ENCODE results near the gene SLC35F5.

The SLC35F5 gene

DNA sequence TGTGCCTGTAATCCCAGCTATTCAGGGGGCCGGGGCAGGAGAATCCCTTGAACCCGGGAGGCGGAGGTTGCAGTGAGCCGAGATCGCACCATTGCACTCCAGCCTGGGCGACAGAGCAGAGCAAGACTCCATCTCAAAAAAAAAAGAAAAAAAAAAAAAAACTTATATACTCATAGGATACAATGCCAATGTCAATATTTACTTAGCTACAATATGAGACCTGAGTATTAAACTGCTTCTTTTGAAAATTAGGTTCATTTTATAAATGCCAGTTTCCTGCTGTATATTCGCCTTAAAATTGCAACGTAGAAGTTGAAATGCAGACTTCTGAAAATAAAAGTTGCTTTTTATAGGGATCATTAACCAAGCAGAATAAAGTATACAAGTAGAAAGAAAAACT is 2.3 kb downstream of the SLC35F5 start:
- no peak for DNase-seq
- Histone ChIP-seq H3K4me3 (peak overlapping the region in 1 of 2 donors; percentile 63), H3K27me3 (no peaks in the 10 kb centered on the region), H3K36me3 (peaks cover 10 to 24% (median 15%) of the 10 kb centered on the region in 3 donors), H3K9me3 (no peaks in the 10 kb centered on the region), H3K4me1 (peaks cover 0 to 30% (median 16%) of the 10 kb centered on the region in 4 donors), H3K27ac (no peak overlapping the region)
- TF ChIP-seq, protein P1, sequence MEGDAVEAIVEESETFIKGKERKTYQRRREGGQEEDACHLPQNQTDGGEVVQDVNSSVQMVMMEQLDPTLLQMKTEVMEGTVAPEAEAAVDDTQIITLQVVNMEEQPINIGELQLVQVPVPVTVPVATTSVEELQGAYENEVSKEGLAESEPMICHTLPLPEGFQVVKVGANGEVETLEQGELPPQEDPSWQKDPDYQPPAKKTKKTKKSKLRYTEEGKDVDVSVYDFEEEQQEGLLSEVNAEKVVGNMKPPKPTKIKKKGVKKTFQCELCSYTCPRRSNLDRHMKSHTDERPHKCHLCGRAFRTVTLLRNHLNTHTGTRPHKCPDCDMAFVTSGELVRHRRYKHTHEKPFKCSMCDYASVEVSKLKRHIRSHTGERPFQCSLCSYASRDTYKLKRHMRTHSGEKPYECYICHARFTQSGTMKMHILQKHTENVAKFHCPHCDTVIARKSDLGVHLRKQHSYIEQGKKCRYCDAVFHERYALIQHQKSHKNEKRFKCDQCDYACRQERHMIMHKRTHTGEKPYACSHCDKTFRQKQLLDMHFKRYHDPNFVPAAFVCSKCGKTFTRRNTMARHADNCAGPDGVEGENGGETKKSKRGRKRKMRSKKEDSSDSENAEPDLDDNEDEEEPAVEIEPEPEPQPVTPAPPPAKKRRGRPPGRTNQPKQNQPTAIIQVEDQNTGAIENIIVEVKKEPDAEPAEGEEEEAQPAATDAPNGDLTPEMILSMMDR (IDR thresholded peaks at IDR 0.05): no peak
- intact Hi-C loops (cut with DNase I; ENCODE audit: low total_unique reads): no loop called here

GRCh38 chr2:113750385-113750784 is 6.1 kb downstream of the SLC35F5 start:
- TF ChIP-seq, protein P1 (IDR thresholded peaks at IDR 0.05): no peak
- Histone ChIP-seq H3K4me1 (peaks cover 0 to 23% (median 11%) of the 10 kb centered on the region in 4 donors), H3K9me3 (no peaks in the 10 kb centered on the region), H3K36me3 (peaks cover 30 to 53% (median 35%) of the 10 kb centered on the region in 3 donors), H3K27me3 (no peaks in the 10 kb centered on the region), H3K4me3 (no peak overlapping the region), H3K27ac (no peak overlapping the region)
- intact Hi-C loops (cut with DNase I; ENCODE audit: low total_unique reads): no loop called here
- no peak for DNase-seq

DNA sequence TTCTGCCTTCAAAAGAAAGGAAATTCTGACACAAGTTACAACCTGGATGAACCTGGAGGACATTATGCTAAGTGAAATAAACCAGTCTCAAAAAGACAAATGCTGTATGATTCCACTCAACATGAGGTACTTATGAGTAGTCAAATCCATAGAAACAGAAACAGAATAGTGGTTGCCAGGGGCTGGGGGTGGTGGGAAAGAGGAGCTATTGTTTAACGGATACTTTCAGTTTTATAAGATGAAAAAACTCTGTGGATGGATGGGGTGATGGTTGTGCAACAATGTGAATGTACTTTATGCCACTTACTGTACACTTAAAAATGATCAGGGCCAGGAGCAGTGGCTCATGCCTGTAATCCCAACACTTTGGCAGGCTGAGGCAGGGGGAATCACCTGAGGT is 15.4 kb downstream of the SLC35F5 start:
- no peak overlapping the region for H3K4me3 ChIP-seq
- TF ChIP-seq, protein P1 (IDR thresholded peaks at IDR 0.05): no peak
- no peaks in the 10 kb centered on the region for H3K9me3 ChIP-seq
- peaks cover 77 to 95% (median 81%) of the 10 kb centered on the region in 3 donors for H3K36me3 ChIP-seq
- H3K27me3 ChIP-seq: no peaks in the 10 kb centered on the region
- no peaks in the 10 kb centered on the region for H3K4me1 ChIP-seq
- DNase-seq: no peak
- intact Hi-C loops (cut with DNase I; ENCODE audit: low total_unique reads): loop anchor here (10.0 kb wide), 1 partner anchor 214 kb away; no protein-coding TSS in a partner anchor
- no peak overlapping the region for H3K27ac ChIP-seq

DNA sequence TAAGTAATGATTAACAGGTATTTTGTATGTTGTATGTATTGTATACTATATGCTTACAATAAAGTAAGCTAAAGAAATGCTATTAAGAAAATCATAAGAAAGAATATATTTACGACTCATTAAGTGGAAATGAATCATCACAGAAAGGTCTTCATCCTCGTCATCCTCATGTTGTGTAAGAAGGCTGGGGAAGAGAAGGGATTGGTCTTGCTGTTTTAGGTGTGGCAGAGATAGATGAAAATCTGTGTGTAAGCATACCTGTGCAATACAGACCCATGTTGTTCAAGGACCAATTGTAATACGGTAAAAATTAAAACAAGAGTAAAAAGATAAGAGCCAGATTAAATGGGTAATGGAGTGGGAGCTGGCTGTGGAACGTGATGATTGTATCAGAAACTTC is 16.6 kb downstream of the SLC35F5 start:
- Histone ChIP-seq H3K36me3 (peaks cover 70 to 92% (median 79%) of the 10 kb centered on the region in 3 donors), H3K9me3 (no peaks in the 10 kb centered on the region), H3K4me1 (no peaks in the 10 kb centered on the region), H3K27me3 (no peaks in the 10 kb centered on the region), H3K27ac (no peak overlapping the region), H3K4me3 (no peak overlapping the region)
- intact Hi-C loops (cut with DNase I; ENCODE audit: low total_unique reads): loop anchor here (10.0 kb wide), 1 partner anchor 215 kb away; no protein-coding TSS in a partner anchor
- DNase-seq: no peak
- TF ChIP-seq, protein P1 (IDR thresholded peaks at IDR 0.05): no peak

GRCh38 chr2:113734185-113734584 is 22.3 kb downstream of the SLC35F5 start:
- intact Hi-C loops (cut with DNase I; ENCODE audit: low total_unique reads): no loop called here
- no peak for DNase-seq
- Histone ChIP-seq H3K4me3 (no peak overlapping the region), H3K27ac (no peak overlapping the region), H3K27me3 (no peaks in the 10 kb centered on the region), H3K9me3 (no peaks in the 10 kb centered on the region), H3K4me1 (no peaks in the 10 kb centered on the region), H3K36me3 (peaks cover 34 to 75% (median 52%) of the 10 kb centered on the region in 3 donors)
- TF ChIP-seq, protein P1 (IDR thresholded peaks at IDR 0.05): no peak

- DNase-seq: no peak
- intact Hi-C loops (cut with DNase I; ENCODE audit: low total_unique reads): no loop called here
- H3K4me3 ChIP-seq: no peak overlapping the region
- H3K27me3 ChIP-seq: no peaks in the 10 kb centered on the region
- TF ChIP-seq, protein P1 (IDR thresholded peaks at IDR 0.05): no peak
- H3K36me3 ChIP-seq: peaks cover 24 to 54% (median 39%) of the 10 kb centered on the region in 3 donors
- H3K4me1 ChIP-seq: no peaks in the 10 kb centered on the region
- no peak overlapping the region for H3K27ac ChIP-seq
- H3K9me3 ChIP-seq: no peaks in the 10 kb centered on the region
Observed at GRCh38 chr2:113724010-113724409, 32.4 kb downstream of the SLC35F5 start.

Measured in tibial artery (tissue), 4 donors.